Mononuclear cell (primary cell): ENCODE results near the gene TRH. TPM values are rescaled to one million over a fixed set of nuclear protein-coding genes. Genes with fewer than 3 reads are reported as not detected.
"Not testable (repeated sequence)": the region's sequence is repeated elsewhere in the genome, so short reads cannot be mapped to it uniquely, and the experiment has no call there.

Source experiments
- H3K27me3 ChIP-seq: 2 replicates; pipeline ENCODE4 v1.6.0; 2011; ENCODE audit warnings: low read length, control low read depth; ENCODE audit not compliant: insufficient read depth
- H3K4me1 ChIP-seq: 2 replicates; pipeline ENCODE4 v1.5.1; 2011; ENCODE audit warnings: mild to moderate bottlenecking, low read length, control low read depth; ENCODE audit not compliant: insufficient read depth
- H3K4me3 ChIP-seq: 2 replicates; pipeline ENCODE4 v1.5.1; 2011; ENCODE audit warnings: mild to moderate bottlenecking, low read length, moderate library complexity
- H3K9me3 ChIP-seq: 2 replicates; pipeline ENCODE4 v1.5.1; 2011; ENCODE audit warnings: low read depth, mild to moderate bottlenecking, control low read depth, low read length
- total RNA-seq: library from RNA; depleted of rRNA; stranded (reverse); fragments of >200 nt; gene quantifications from one replicate; pipeline ENCODE4 v1.2.3, GENCODE V29; 2012

Gene TRH
- total RNA-seq, 1 donor: 0.10 TPM

DNA sequence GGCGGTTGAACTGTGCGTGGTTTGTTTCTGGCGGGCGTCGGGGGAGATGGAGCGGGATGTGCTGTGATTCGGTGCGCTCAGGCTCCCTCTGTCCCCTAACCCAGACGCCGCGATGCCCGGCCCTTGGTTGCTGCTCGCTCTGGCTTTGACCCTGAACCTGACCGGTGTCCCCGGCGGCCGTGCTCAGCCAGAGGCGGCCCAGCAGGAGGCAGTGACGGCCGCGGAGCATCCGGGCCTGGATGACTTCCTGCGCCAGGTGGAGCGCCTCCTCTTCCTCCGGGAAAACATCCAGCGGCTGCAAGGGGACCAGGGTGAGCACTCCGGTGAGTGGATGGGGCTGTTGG, 1.2 kb downstream of the TRH start:
- Histone ChIP-seq H3K27me3 (peaks cover 43% of the 10 kb centered on the region), H3K4me1 (peaks cover 18% of the 10 kb centered on the region), H3K9me3 (no peaks in the 10 kb centered on the region), H3K4me3 (no peak overlapping the region)

DNA sequence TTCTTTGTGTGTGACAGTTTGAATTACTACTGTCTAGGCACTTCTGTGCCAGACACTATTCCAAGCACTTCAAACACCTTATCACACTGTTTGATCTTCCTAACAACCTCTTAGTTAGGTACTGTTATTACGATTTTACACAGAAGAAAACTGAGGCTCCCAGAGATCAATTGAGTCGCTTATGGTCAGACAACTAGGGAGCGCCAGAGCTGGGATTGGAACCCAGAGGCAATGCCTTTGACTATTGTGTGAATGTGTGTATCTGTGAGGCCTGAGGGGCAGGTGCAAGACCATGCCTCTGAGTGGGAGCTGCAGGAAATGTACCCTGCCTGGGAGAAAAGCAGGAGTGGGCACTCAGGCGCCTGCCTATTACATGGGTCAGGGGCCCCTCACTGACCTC, 1.8 kb downstream of the TRH start:
- Histone ChIP-seq H3K9me3 (no peaks in the 10 kb centered on the region), H3K4me3 (no peak overlapping the region), H3K4me1 (peaks cover 18% of the 10 kb centered on the region), H3K27me3 (peaks cover 43% of the 10 kb centered on the region)

DNA sequence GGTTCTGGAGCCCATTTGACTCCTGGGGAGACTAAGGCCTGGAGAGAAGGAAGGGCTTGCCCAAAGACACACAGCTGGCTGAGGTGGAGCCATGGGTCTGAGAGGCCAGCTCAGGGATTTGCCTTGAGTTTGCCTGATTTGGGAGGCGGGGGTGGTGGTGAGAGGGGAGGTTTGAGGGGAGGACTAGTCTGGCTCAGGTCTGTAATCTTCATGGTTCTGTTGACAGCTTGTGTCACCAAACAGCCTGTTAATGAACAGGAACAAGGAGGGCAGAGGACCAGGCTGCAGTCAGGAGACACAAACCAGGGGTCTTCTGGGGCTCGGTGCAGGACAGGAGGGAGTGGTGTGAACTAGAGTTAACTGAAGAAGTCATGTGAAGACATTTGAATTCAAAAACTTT, 3.6 kb downstream of the TRH start:
- H3K4me3 ChIP-seq: no peak overlapping the region
- peaks cover 36% of the 10 kb centered on the region for H3K27me3 ChIP-seq
- peaks cover 18% of the 10 kb centered on the region for H3K4me1 ChIP-seq
- H3K9me3 ChIP-seq: no peaks in the 10 kb centered on the region

DNA sequence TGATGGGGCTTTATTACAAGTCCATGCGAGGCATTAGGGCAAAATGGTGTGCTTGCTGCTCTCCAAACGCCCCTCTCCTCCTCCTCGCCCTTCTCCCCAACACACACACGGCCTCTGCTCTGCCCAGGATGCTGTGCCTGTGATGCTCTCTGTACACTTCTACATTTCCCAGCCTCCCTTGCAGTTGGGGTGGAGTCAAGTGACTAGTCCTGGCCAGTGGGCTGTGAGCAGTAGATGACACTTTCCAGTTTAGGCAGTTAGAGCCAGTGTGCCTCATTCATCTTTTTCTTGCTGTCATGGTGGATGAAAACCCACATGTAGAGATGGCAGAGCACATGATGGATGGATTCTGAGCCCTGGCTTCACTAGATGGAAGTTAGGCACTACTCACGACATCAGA, 5.4 kb downstream of the TRH start:
- no peak overlapping the region for H3K4me3 ChIP-seq
- H3K4me1 ChIP-seq: peaks cover 10% of the 10 kb centered on the region
- no peaks in the 10 kb centered on the region for H3K9me3 ChIP-seq
- peaks cover 19% of the 10 kb centered on the region for H3K27me3 ChIP-seq

DNA sequence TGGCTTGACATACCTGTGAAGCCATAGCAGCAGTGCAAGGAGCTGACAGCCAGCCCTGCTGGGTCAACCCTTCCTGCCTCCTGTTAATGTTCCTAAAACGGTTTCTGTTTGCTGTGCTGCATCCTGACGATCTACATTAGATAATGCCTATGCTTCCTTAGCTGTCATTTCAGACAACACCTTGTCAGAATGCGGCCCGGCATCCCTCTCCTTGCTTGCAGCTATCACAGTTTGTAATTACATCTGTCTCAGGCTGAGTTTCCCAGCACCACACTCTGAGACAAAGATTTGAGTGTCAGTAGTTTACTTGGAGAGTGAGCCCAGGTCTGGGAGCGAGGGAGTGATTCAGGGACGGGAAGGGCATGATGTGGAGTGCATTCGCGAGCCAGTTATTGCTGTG, 9.0 kb downstream of the TRH start:
- no peaks in the 10 kb centered on the region for H3K27me3 ChIP-seq
- H3K4me1 ChIP-seq: no peaks in the 10 kb centered on the region
- H3K9me3 ChIP-seq: no peaks in the 10 kb centered on the region
- no peak overlapping the region for H3K4me3 ChIP-seq

DNA sequence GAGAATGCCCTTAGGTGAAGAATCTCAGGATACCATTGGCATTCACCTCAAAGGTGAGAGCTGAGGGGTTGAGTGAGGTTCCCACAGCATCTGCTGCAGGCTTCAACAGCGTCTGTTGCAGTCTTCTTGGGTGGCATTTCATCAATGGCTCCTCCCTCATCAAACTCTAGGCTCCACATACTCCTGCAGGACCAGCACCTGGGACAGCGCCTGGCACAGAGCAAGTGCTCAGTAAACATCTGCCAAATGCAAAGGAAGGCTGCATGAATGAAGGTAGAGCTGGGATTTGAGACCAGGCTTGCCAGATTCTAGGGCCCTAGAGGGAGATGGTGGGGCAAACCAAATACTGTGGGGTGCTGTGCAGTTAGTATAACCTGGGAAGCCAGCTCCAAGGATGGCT, 9.6 kb downstream of the TRH start:
- no peak overlapping the region for H3K4me3 ChIP-seq
- no peaks in the 10 kb centered on the region for H3K27me3 ChIP-seq
- H3K9me3 ChIP-seq: no peaks in the 10 kb centered on the region

DNA sequence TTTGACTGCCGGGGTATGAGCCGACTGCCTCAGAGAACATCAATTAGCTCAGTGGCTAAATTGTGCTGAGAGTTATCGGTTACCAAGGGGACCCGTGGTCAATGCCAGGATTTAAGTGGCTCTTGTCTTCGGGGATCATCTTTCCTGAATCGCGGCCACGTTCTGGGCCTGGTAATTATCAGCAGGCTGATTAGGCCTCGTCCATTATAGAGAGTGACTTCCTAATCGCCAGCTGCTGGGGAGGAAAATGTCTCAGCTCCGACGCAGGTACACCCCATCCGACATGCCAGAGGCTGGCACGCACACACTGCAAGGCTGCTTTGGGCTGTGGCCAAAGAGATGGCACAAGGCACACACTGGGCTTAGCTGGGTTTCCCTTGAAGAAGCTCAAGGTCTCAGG, 10.6 kb downstream of the TRH start:
- Histone ChIP-seq H3K4me1 (no peaks in the 10 kb centered on the region), H3K27me3 (no peaks in the 10 kb centered on the region), H3K9me3 (no peaks in the 10 kb centered on the region), H3K4me3 (no peak overlapping the region)

More for the DNA sequence above, 9.6 kb downstream of the TRH start:
- no peaks in the 10 kb centered on the region for H3K4me1 ChIP-seq

DNA sequence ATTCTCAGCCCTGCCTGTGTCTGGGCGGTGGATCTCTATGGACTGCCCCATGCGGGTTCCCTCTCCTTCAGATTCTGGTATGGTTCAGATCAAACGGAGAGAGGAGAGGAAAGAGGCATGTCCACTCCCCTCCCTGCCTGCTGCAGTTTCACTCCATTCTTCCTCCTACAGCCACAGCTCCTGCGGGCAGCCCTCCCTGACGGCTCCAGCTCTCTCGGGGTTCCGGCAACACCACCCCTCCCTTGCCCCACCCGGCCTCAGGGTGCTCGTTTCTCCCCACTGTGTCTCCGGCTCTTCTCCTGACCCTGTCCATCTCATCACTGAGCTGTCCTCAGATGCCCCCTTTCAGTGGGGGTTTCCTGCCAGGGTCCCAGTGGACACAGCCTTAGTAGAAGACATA, 13.9 kb downstream of the TRH start:
- H3K9me3 ChIP-seq: no peaks in the 10 kb centered on the region
- no peak overlapping the region for H3K4me3 ChIP-seq

DNA sequence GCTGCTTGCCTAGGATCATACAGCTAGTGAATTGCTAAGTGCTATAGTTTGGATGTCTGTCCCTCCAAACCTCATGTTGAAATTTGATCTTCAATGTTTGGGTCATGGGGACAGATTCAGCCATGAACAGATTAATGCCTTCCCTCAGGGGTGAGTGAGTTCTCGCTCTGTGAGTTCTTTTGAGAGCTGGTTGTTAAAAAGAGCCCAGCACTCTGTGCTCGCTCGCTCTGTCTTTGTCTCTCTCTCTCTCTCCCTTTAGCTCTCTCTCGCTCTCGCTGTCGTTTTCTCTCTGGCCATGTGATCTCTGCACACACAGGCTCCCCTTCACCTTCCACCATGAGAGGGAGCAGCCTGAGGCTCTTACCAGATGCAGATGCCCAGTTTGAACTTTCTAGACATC, 14.9 kb downstream of the TRH start:
- Histone ChIP-seq H3K27me3 (no peaks in the 10 kb centered on the region), H3K4me1 (no peaks in the 10 kb centered on the region), H3K9me3 (no peaks in the 10 kb centered on the region), H3K4me3 (no peak overlapping the region)

More for the DNA sequence above, 13.9 kb downstream of the TRH start:
- H3K4me1 ChIP-seq: no peaks in the 10 kb centered on the region
- no peaks in the 10 kb centered on the region for H3K27me3 ChIP-seq

DNA sequence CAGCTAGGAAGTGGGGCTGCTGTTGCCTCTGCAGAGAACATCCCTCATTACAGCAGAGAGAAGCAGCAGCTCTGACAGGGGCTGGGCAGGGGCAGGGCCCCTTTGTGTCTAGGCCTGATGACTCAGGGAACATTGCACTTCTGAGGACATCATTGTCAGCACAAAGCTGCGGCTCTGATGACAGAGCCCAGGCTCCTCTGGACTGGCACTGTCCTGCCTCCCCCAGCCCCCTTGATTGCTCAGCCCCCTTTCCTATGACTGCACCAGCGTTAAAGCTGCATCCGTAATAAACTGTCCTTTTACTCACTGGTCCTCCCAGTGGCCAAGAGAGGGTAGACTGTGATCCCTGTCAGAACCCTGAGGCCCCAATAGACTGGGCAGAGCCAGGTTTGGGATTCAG, 18.3 kb downstream of the TRH start:
- H3K27me3 ChIP-seq: no peaks in the 10 kb centered on the region
- H3K9me3 ChIP-seq: no peaks in the 10 kb centered on the region
- no peak overlapping the region for H3K4me3 ChIP-seq
- no peaks in the 10 kb centered on the region for H3K4me1 ChIP-seq

DNA sequence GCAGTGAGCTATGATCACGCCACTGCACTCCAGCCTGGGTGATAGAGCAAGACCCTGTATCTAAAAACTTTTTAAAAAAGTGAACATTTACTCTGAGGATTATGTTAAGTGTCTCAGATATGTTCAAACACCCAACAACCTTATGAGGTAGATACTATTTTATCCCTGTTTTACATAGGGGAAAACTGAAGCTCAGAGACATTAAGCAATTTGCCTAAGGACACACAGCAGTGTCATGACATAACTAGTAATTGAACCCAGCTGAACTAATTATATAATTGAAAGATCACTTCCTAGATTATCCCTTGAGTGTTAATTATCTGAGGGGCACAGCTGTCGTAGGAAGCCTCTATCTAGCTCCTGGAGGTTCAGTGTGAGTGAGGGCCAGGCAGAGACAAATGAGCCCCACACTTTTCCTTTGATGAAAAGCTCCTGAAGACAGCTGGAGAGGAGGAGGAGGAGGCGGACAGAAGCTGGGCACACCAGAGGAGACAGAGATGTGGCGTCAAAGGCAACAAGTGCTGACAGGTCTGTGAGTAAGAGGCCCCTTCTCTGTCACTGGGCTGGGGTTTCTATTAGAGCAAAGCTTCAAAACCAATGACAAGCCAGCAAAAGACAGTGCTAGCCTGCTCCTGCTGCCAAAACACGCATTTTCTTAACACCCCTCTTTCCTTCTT, 20.5 kb downstream of the TRH start:
- Histone ChIP-seq H3K4me1 (no peaks in the 10 kb centered on the region), H3K9me3 (no peaks in the 10 kb centered on the region), H3K27me3 (no peaks in the 10 kb centered on the region), H3K4me3 (no peak overlapping the region)

DNA sequence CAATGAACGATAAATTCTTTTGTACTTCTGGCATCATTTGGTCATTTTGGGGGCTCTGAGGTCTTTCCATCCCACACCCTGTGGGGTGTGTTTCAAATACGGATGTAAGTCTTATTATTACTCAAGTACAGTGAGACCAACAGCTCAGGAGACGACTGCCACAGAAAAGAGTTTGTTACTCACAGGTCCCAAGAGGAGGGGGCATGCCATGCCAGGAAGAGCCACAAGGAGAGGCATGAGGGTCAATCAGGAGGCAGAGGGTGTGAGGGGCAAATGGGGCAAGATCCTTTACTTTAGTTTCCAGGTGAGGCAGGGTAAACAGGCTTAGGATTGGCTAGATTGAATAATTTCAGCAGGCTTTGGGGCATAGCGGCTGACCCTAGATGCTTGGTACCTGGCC, 21.6 kb downstream of the TRH start:
- Histone ChIP-seq H3K4me1 (no peaks in the 10 kb centered on the region), H3K4me3 (no peak overlapping the region), H3K9me3 (no peaks in the 10 kb centered on the region), H3K27me3 (no peaks in the 10 kb centered on the region)

DNA sequence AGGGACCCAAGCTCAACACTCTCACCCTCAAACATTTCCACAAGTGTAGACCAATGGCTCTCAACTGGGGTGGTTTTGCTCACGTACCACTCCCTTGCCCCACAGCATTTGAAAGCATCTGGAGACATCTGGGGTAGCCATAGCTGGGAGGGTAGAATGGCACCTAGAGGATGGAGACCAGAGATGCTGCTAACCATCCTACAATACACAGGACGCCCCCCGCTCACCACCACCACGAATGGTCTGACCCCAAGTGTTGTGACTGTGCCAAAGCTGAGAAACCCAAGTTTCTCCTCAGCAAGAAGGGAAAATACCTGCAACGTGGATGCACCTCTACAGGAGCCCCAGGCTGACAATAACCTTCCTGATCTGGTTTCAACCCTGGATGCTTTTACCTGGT, 24.7 kb downstream of the TRH start:
- H3K4me1 ChIP-seq, H3K9me3 ChIP-seq, H3K27me3 ChIP-seq, H3K4me3 ChIP-seq: not testable (repeated sequence)

DNA sequence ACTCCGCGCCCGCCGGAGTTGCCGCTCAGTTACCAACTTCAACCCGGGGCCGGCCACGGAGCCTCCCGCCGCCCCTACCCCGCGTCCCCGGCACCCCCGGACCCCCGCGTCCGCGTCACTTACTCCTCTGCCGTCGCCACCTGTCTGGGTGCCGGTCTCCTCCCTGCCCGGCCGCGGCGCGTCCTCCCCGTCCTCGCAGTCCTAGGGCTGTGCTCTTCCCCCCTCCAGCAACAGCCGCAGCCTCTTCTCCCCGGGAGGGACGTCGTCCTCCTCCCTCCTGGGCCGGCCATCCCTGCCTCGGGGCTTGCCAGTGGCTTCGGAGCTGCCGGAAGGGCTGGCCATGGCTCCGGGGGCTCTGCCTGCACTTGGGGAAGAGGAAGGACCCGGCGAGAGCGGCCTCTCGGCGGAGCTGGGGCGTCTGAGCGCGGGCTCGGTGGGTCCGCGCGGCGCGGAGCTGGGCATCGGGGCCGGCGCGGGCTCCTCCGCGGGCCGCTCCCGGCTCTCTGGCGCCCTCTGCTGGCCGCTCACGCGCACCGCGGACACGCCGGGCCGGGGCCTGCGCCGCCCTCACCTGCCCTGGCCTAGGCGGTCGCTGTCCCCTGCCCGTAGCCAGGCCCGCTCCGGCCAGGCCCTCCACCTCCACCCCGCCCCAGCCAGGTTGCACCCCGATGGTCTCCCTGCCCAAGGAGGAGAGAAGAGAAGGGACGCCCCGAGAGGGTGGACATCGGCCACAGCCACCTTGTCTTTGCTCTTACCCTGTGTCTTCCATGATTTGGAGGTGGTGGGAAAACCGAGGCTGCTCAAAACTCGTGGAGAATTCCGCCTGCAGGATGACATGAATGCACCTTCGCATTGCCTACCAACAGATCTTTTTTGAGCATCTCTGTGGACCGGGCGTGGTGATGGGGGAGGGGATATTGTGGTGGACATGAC, 28.4 kb downstream of the TRH start:
- H3K4me1 ChIP-seq, H3K9me3 ChIP-seq, H3K27me3 ChIP-seq: not testable (repeated sequence)
- H3K4me3 ChIP-seq: peak overlapping the region; percentile 27

DNA sequence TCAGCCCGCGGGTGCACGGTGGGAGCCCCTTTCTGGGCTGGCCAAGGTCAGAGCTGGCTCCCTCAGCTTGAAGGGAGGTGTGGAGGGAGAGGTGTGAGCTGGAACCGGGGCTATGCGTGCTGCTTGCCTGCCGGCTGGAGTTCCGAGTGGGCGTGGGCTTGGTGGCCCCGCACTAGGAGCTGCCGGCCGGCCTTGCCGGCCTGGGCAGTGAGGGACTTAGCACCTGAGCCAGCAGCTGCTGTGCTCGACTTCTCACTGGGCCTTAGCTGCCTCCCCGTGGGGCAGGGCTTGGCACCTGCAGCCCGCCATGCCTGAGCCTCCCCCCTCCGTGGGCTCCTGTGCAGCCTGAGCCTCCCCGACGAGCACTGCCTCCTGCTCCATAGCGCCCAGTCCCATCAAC, 36.0 kb downstream of the TRH start:
- no peaks in the 10 kb centered on the region for H3K4me1 ChIP-seq
- no peaks in the 10 kb centered on the region for H3K27me3 ChIP-seq
- H3K9me3 ChIP-seq: no peaks in the 10 kb centered on the region
- no peak overlapping the region for H3K4me3 ChIP-seq

DNA sequence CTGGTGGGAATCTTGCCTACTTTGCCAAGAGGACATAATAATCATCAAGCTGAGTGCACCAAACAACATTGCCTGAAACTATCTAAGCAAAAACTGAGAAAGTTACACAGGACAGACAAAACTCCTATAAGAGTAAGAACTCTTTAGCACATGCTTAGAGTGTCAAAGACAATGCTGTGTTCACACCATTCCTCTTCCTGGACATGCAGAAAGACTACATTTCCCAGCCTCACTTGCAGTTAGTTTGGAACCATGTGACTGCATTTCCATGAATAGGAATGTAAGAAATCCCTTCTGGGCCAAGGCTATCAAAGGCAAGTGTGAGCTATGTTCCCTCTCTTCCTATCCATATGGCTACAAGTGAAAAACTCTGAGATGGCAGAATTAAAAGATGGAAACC, 37.6 kb downstream of the TRH start:
- H3K4me3 ChIP-seq, H3K9me3 ChIP-seq, H3K27me3 ChIP-seq, H3K4me1 ChIP-seq: not testable (repeated sequence)
